HG02885 (cell line): ENCODE data around the gene NAV3.

Source experiments
- ATAC-seq: cut with Tn5 transposase; IDR thresholded peaks from one replicate; pipeline ENCODE4 v1.9.1; 2021; ENCODE audit warnings: mild to moderate bottlenecking; ENCODE audit not compliant: unreplicated experiment, poor library complexity

The NAV3 gene

DNA sequence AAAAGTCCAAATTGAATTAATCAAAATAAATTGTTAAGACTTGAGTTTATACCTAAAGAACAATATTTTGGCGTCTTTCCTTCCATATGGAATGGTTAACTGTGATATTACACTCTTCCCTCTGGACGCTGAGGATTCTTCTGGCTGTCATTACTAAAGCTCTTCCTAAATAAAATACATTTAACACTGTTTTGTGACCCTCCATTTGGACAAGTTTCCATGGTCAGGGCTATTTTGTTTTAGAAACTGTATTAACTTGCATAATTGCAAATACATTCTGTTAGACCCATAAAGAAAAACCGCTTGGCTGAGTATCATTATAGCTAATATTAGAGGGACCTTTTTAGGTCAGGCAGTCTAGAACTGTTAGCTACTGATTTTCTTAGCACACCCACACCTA is 87.4 kb downstream of the NAV3 start:
- ATAC-seq: no peak

DNA sequence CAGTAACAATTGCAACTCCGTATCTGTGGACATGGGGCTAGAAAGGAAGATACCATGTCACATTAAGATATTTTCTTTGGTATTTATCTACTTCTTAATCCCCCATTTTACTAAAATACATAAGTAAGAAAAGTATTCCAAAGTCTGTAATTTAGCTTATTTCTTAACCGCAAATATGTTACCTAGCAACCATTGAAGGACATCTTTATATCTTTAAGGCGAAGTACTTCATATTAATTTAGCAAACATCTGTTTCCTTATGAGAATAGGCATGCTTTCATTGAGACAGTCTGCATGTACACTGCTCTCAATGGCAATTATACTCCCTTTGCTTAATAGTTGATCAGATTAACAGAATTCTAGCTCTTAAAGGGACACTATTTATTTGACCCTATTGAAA is 88.8 kb downstream of the NAV3 start:
- ATAC-seq: no peak

DNA sequence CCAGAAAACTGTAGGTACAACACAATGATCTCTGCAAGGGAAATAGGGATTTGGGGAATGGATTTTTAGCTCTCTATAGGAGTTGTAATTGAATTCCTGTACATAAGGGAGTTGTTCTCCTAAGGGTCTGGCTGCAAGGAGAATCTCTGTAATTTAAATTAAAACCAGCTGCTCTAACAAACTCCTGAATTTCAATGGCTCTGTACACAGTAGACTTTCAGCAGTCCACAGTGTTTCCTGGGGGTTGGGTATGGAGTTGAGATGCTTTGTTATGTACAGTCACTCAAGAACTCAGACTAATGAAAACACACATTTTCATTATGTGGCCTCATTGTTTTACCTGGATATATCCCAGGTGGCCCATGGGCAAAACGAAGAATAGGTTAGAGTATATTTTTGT is 93.2 kb downstream of the NAV3 start:
- no peak for ATAC-seq

DNA sequence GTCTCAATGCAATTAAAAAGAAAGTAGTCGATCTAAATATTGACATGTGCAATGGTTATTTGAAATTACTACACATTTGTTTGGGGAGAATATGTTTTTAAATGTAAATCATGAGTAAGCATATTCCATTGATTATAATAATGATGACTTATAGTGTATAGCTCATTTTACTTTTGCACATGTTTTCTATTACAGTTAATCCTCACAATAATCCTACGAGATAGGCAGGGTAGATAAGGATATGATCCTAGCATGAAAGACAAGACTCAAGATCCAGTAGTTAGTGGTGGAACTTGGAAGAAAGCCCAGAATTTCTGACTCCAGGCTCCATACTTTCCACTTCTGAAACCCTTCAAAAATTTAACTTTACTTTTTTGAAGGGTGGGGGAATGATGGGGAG is 94.0 kb downstream of the NAV3 start:
- no peak for ATAC-seq

DNA sequence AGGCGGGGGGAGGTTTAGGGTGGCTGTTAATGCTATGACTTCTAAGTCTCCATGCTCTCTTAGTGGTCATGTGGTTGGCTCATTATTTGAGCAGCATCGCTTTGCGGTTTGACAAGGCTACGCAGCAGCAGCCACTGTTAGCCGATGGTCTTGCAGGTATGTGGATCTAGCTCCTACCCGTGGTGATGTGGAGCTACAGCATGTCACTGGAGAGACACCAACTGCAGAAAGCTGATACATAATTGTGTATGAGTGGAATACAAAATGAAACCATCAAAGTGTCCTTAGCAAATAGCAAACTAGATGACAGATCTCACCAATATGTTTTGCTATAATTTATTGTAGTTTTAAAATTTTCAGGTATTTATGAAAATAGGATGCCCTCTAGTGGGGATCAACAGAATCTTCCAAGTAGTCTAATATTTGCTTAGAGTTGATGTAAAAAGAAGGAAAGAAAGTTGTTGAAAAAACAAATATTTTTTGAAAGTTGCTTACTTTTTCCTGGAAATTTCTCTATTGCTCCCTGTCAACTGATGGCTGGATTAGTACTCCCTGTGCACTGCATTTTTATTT is 94.9 kb downstream of the NAV3 start:
- peak; percentile 100 for ATAC-seq

DNA sequence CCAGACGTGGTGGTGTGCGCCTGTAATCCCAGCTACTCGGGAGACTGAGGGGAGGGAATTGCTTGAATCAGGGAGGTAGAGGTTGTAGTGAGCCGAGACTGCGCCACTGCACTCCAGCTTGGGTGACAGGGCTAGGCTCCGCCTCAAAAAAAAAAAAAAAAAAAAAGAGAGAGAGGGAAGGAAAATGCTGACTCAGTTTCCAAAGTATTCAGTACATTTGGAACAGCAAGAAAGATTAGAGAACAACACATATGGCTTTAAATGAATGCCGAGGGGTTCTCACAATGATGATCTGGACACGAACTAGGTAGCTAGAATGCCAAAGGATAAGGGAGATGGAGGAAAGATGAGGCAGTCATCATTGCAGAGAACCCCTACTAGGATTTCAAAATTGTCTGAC is 97.4 kb downstream of the NAV3 start:
- ATAC-seq: no peak

DNA sequence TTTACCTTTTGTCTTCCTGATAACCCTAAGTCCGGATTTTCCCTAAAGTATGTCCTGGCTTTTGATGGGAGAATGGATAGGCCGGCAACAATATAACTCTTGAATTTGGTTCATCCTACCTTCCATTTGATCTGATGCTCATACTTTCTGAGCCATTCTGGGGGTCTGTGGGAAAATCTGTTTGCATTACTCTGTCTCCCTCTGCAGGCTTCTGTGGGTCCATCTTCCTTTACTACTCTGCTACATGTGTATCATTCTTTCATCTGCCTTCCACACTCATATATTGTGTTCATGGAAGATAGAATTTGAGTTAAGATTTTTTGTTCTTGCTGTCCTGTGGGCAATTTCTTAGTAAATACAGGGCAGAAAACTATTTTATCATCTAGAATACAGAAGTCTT is 101.5 kb downstream of the NAV3 start:
- no peak for ATAC-seq

DNA sequence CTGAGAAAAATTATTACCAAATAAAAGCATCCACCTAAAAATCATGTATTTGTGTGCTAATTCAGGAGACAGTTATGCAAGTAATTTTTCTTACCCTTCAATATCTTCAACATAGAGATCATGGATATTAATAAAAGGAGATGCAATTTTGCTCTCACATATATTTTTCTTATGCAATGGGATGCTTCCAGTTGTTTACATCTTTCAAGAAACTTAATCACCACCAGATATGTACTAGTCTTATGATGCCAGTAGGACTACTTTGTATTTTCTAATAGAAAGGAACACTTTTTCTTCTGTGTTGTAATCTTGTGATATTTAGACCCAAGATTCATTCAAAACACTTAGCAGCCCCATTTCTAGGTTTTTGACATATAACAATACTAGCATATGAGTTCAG is 107.6 kb downstream of the NAV3 start:
- no peak for ATAC-seq

DNA sequence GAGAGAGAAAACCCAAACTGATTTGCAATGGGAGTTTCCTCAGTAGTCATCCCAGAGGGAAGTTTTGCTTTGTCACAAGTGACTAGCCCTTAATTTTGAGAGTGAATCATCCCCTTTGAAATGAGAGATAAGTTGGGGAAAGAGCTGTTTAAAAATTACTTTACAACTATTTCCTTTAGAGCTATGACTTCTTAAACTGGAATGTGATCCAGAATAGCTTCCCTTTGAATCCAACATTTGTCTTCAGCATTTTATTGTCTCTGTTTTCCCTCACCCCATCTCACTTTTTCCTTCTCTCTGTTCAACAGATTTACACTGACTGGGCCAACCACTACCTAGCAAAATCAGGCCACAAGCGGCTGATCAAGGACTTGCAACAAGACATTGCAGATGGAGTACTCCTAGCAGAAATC is 109.3 kb downstream of the NAV3 start:
- ATAC-seq: no peak

DNA sequence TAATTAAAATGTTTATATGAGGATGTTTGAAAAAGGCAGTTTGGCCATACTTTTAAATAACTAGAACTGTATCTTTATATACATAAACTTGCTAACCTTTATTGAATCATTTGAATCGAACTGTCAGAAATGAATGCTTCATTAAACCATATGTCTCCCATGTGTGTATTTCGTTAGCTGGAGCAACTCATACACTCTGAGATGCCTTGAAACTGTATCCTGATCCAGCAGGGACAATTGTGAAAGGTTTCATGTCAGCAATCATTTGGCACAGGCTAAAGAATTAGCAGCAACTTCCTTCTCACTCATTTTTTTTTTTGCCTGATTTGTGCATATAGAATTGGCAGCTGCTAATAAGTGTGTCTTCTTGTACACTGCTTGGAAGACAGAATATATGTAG is 109.9 kb downstream of the NAV3 start:
- ATAC-seq: no peak

DNA sequence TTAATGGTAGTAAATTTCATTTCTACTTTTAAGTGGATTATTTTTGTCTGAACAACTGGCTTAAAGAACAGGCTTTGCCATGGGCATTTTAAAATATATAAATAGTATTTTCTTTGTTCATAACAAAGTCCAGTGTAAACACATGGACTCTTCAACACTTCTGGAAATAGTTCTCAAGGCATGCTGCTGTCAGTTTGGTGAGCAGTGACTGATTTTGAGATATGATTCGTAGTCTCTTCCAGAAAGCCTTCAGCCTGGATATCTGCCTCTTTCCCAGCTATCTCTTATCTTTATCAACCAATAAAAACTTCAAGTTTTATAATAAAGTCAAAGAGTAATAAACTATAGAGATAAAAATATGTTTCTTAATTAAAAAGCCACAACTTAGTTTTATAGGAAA is 110.7 kb downstream of the NAV3 start:
- ATAC-seq: no peak

DNA sequence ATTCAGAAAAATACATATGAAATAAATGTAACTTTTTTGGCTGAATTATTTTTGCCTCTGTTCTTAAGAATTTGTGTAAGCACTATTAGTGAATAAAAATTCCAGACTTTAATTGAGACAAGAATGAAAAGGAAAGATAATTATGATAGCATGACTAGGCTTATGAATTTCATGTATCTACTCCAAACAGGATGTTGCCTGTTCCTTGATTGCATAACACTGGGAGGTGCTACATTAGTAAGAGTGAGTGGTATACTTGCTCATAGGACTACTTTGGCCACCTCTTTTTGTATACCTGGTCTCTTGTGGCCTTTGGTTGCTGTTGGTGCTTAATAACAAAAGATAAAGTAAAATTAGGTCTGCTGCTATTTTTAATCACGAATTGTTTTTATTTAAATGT is 112.8 kb downstream of the NAV3 start:
- no peak for ATAC-seq

DNA sequence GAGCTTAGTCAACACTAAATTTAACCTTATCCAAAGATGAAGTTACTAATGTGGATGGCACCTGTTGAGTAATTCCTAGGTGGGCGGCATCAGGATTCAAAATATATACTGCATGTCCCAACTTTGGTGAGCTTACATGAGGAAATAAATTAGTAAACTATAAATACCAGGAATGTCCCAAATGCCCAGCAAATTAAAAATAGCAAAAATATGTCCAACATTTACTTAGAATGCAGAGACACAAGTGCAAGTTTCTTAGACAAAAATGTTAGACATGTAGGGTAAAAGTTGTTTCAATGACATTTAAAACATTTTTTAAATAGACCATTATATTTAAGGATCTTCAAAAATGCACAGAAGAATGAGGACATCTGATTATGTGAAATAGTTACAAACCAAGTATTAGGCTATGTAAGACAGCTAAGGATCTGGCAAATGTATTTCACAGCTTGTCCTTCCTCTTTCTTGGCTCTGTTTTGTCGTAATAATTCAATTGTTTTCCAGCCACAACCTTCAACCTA is 115.9 kb downstream of the NAV3 start:
- no peak for ATAC-seq

DNA sequence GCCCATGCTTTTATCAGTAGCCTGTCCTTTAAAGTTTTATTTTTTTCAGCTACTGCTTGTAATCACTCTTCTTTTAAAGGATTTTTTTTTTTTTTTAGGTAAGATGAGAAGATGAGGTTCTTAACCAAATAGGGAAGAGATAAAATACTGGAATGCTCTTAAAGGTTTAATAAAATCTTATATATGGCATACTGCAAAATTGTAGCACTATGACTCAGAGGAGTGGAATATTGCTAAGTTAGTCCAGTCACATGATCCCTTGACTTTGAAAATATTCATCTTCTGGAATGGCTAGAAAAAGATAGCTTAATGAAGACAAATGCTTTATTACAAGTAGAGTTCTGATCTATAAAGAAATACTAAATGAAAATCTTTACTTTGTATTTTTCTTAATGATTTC is 116.6 kb downstream of the NAV3 start:
- ATAC-seq: no peak

DNA sequence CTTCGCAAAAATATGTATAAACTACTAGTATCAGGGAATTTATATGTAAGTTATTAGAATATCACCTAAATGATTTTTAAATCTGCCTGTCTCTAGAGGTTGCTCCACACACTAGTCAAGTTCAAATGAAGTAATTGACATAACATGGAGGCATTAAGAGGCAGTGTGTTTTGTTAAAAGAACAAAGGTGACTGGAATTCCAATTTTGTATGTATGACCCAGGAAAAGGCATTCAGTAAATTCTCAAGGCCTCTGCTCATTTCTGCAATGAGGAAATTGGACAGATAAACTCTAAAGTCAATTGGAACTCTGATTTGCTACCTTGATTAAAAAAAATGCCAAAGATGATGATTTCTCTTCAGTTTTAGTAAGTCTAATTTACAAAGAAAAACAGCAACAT is 117.1 kb downstream of the NAV3 start:
- ATAC-seq: no peak

DNA sequence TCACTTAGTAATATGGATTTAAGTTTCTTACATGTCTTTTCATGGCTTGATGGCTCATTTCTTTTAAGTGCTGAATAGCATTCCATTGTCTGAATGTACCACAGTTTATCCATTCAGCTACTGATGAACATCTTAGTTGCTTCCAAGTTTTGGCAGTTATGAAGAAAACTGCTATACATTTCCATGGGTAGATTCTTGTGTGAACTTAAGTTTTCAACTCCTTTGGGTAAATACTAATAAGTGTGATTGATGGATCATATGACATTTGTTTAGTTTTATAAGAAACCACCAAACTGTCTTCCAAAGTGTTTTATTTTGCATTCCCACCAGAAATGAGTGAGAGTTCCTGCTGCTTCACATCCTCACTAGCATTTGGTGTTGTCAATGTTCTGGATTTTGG is 119.2 kb downstream of the NAV3 start:
- ATAC-seq: no peak

DNA sequence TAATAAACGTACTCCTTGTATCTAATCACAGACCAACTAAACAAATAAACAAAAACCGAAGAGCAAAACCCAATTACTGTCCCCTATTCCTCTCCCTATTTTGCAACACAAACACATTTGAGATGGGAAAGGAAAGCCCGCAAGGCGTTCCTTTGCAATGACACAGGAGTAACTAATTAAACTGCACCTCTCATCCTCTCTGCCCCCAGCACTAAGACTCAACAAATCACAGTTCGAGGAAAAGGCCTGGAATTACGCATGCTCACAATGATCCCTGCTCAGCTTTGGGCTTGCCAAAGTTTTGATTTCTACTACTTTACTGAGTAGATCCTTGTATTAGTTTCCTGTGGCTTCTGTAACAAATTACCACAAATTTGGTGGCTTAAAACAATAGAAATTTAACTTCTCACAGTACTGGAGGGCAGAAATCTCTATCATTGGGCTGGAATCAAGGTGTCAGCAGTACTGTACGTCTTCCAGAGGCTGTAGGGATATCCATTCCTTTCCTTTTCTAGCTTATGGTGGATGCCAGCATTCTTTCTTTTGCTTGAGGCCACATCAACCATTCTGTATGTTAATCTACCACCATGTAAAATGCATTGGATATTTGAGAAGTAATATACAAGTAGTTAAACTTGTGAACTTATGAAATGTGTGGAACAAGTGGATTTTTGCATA is 123.0 kb downstream of the NAV3 start:
- no peak for ATAC-seq

DNA sequence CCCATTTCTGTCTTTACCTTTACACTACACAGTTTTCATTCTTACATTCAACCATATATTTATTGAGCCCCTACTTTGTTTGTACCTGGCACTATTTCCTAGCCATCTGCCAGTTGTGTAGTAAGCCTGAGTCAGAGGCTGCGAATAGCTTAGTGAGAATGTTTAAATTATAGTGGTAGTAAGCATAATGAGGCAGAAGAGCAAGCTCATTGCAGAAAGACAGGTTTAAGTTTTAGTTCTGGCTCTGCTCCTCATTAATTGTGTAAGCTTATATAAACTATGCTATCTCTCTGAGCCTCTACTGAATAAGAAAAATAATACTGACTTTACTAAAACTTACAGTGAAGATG is 123.5 kb downstream of the NAV3 start:
- no peak for ATAC-seq

DNA sequence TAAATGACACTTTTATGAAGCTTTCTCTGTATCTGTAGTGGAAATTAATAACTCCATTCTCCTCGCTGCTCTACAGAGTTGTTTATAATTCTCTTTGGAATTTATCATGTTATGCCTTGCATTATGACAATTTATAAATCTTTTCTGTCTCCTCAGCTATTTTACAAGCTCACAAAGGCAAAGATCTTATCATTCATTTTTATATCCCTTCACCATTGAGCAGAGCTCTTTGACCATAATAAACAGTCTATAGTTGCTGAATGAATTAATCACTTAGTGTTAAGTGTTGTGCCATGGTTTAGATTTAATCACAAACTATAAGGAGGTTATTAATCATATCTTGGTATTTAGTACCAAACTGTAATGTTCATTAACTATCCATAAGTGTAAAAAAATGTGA is 126.4 kb downstream of the NAV3 start:
- ATAC-seq: no peak

DNA sequence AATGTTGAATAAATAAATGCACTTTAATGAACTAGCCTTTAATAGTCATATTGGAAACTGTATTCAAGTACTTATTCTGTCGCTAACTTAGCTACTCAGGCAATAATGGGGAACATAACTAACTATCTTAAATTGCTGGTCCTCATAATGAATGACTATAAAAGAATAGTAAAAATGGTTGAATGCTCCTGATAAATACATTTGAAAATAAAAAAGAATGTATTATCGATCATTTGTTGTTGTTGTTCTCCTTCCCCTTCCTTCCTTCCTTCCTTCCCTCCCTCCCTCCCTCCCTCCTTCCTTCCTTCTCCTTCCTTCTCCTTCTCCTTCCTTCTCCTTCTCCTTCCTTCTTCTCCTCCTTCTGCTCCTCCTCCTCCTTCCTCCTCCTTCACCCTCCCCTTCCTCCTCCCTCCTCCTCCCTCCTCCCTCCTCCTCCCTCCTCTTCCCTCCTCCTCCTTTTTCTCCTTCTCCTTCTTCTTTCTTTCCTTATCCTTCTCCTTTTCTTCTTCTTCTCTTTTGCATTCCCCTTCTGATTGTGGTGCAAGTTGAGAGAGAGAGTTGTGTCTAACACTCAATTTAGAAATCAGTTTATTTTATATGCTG is 133.0 kb downstream of the NAV3 start:
- no peak for ATAC-seq

DNA sequence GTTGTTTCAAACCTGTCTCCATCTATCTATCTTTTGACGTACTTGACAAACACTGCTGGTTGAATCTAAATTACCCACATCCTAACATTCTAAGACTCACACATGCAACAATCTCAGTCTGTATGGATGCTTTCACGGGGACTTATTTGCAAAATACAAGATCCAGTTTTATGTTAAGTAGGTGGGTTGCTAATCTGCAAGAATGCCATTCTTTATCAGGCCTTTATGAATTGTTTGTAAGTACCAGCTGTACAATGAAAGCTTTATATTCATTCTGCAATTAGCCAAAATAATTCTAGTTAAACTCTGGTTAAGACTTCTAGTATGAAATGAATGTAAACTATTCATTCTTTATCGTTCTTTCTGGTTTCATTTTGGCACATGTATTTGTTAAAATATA is 135.1 kb downstream of the NAV3 start:
- no peak for ATAC-seq

DNA sequence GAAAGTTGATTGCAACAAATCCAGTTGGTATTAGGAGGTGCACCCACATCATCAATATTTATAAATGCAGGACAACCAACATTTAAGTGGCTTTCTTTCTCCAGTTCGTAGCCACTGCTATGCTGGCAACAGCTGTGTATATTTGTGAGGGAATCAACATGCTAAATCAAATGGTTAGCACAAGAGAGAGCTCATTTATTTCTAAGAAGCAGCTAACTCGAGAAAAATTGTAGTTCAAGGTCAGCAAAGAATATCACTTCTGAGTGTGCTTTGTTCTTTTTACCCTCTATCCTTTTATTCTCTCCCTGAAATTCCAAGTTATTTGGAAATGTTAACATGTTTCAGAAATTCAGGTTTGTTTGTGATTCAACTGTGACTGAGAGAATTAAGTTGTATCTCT is 137.3 kb downstream of the NAV3 start:
- ATAC-seq: no peak
